H9 (cell line): ENCODE results near the gene STK11. TPM values are rescaled to one million over a fixed set of nuclear protein-coding genes. Genes with fewer than 3 reads are reported as not detected.

Source experiments
- DNase-seq: peaks from one replicate; pipeline ENCODE4 v3.0.0-alpha.2; 2017
- H2AFZ ChIP-seq: one replicate; pipeline ENCODE4 v1.6.1; 2013; ENCODE audit warnings: mild to moderate bottlenecking, low read length, control low read depth, moderate library complexity
- H2AK5ac ChIP-seq: 2 replicates; pipeline ENCODE4 v1.6.1; 2013; ENCODE audit warnings: low read length, control low read depth, mixed read lengths; ENCODE audit not compliant: insufficient read length
- H2BK120ac ChIP-seq: one replicate; pipeline ENCODE4 v1.6.1; 2013; ENCODE audit warnings: low read depth, mild to moderate bottlenecking, low read length, control low read depth, inconsistent platforms; ENCODE audit not compliant: poor library complexity, severe bottlenecking
- H2BK12ac ChIP-seq: 2 replicates; pipeline ENCODE4 v1.6.1; 2013; ENCODE audit warnings: low read length, control low read depth, mixed read lengths, low read depth; ENCODE audit not compliant: insufficient read length
- H2BK15ac ChIP-seq: 2 replicates; pipeline ENCODE4 v1.6.1; 2013; ENCODE audit warnings: low read depth, low read length, control low read depth
- H2BK20ac ChIP-seq: one replicate; pipeline ENCODE4 v1.6.1; 2013; ENCODE audit warnings: low read depth, mild to moderate bottlenecking, low read length, control low read depth, inconsistent platforms; ENCODE audit not compliant: poor library complexity, severe bottlenecking
- H2BK5ac ChIP-seq: 2 replicates; pipeline ENCODE4 v1.6.1; 2013; ENCODE audit warnings: low read length, control low read depth, mixed read lengths; ENCODE audit not compliant: insufficient read length
- H3K14ac ChIP-seq: 2 replicates; pipeline ENCODE4 v1.6.1; 2013; ENCODE audit warnings: low read length, control low read depth; ENCODE audit not compliant: insufficient read depth
- H3K18ac ChIP-seq: 2 replicates; pipeline ENCODE4 v1.6.1; 2013; ENCODE audit warnings: low read depth, mild to moderate bottlenecking, mixed read lengths, low read length, control low read depth; ENCODE audit not compliant: insufficient read length
- H3K23ac ChIP-seq: 2 replicates; pipeline ENCODE4 v1.6.1; 2013; ENCODE audit warnings: low read length, control low read depth, mixed read lengths, low read depth; ENCODE audit not compliant: insufficient read length
- H3K23me2 ChIP-seq: 2 replicates; pipeline ENCODE4 v1.6.1; 2013; ENCODE audit warnings: low read depth, mild to moderate bottlenecking, mixed read lengths, low read length, control low read depth; ENCODE audit not compliant: insufficient read length, poor library complexity, severe bottlenecking
- H3K27ac ChIP-seq: 2 replicates; pipeline ENCODE4 v1.5.1; 2013; ENCODE audit warnings: low read length, control low read depth, mixed read lengths, low read depth; ENCODE audit not compliant: insufficient read length
- H3K27me3 ChIP-seq: 2 replicates; pipeline ENCODE4 v1.6.1; 2013; ENCODE audit warnings: low read length, control low read depth, inconsistent platforms; ENCODE audit not compliant: insufficient read depth
- H3K4ac ChIP-seq: 2 replicates; pipeline ENCODE4 v1.6.1; 2013; ENCODE audit warnings: low read depth, mild to moderate bottlenecking, control low read depth, inconsistent platforms, low read length, moderate library complexity
- H3K4me1 ChIP-seq: 2 replicates; pipeline ENCODE4 v1.6.1; 2013; ENCODE audit warnings: low read length, control low read depth, inconsistent platforms; ENCODE audit not compliant: insufficient read depth
- H3K4me2 ChIP-seq: 2 replicates; pipeline ENCODE4 v1.6.1; 2013; ENCODE audit warnings: low read length, control low read depth, mixed read lengths; ENCODE audit not compliant: insufficient read length, insufficient read depth
- H3K56ac ChIP-seq: 2 replicates; pipeline ENCODE4 v1.6.1; 2013; ENCODE audit warnings: low read depth, mild to moderate bottlenecking, mixed read lengths, low read length, control low read depth; ENCODE audit not compliant: insufficient read length
- H3K79me1 ChIP-seq: 2 replicates; pipeline ENCODE4 v1.6.1; 2013; ENCODE audit warnings: low read depth, mild to moderate bottlenecking, moderate library complexity, low read length, control low read depth, inconsistent platforms; ENCODE audit not compliant: insufficient read depth, poor library complexity, severe bottlenecking
- H3K79me2 ChIP-seq: 2 replicates; pipeline ENCODE4 v1.6.1; 2013; ENCODE audit warnings: low read length, control low read depth, inconsistent platforms; ENCODE audit not compliant: insufficient read depth
- H3K9ac ChIP-seq: 2 replicates; pipeline ENCODE4 v1.6.1; 2013; ENCODE audit warnings: low read length, control low read depth, mixed read lengths; ENCODE audit not compliant: insufficient read length; ENCODE audit errors: extremely low read depth
- H3K9me3 ChIP-seq: one replicate; pipeline ENCODE4 v1.6.1; 2013; ENCODE audit warnings: low read depth, low read length, inconsistent platforms; ENCODE audit not compliant: control insufficient read depth
- H3T11ph ChIP-seq: one replicate; pipeline ENCODE4 v1.6.1; 2013; ENCODE audit warnings: mild to moderate bottlenecking, low read length, control low read depth, inconsistent platforms
- H4K20me1 ChIP-seq: one replicate; pipeline ENCODE4 v1.6.1; 2013; ENCODE audit not compliant: control insufficient read depth, insufficient read length, insufficient read depth
- H4K5ac ChIP-seq: 2 replicates; pipeline ENCODE4 v1.6.1; 2013; ENCODE audit warnings: low read depth, mild to moderate bottlenecking, mixed read lengths, low read length, control low read depth; ENCODE audit not compliant: insufficient read length
- H4K8ac ChIP-seq: replicated peaks from 2 replicates; pipeline ENCODE4 v1.6.1; 2013; ENCODE audit warnings: low read length, control low read depth, mixed read lengths, low read depth; ENCODE audit not compliant: insufficient read length
- H4K91ac ChIP-seq: 2 replicates; pipeline ENCODE4 v1.6.1; 2013; ENCODE audit warnings: low read depth, mild to moderate bottlenecking, moderate library complexity, mixed read lengths, low read length, control low read depth; ENCODE audit not compliant: insufficient read length
- H3K27ac Mint-ChIP-seq, 3 experiments: 2 replicates in 2 of 3; 3 replicates in 1 of 3; pipeline ENCODE4 v1.8.0; 2020 to 2021; ENCODE audit warnings: mixed read lengths in 3 of 3, mild to moderate bottlenecking in 1 of 3, moderate library complexity in 1 of 3
- H3K27me3 Mint-ChIP-seq: 2 replicates; pipeline ENCODE4 v1.8.0; 2021; ENCODE audit warnings: low read depth, mild to moderate bottlenecking, moderate library complexity, mixed read lengths
- H3K36me3 Mint-ChIP-seq, 3 experiments: 2 replicates in 2 of 3; 3 replicates in 1 of 3; pipeline ENCODE4 v1.8.0; 2020 to 2021; ENCODE audit warnings: low read depth in 3 of 3, mixed read lengths in 3 of 3; ENCODE audit not compliant: insufficient read depth in 1 of 3
- H3K4me1 Mint-ChIP-seq, 2 experiments: 2 replicates each; pipeline ENCODE4 v1.8.0; 2020; ENCODE audit warnings: mixed read lengths in 2 of 2
- H3K4me3 Mint-ChIP-seq, 2 experiments: 2 replicates in 1 of 2; 3 replicates in 1 of 2; pipeline ENCODE4 v1.8.0; 2020 to 2021; ENCODE audit warnings: mild to moderate bottlenecking in 2 of 2, mixed read lengths in 2 of 2, moderate library complexity in 1 of 2
- H3K9me3 Mint-ChIP-seq, 2 experiments: 2 replicates in 1 of 2; 3 replicates in 1 of 2; pipeline ENCODE4 v1.8.0; 2020; ENCODE audit warnings: mild to moderate bottlenecking in 2 of 2, mixed read lengths in 2 of 2, moderate library complexity in 1 of 2
- WGBS: extraction: QIAGEN DNeasy Blood & Tissue Kit; methylation state at CpG from one replicate; pipeline ENCODE4 v1.1.7; 2013; ENCODE audit warnings: missing lambda C conversion rate, low lambda C conversion rate, mixed read lengths; ENCODE audit not compliant: insufficient read length; ENCODE audit errors: extremely low coverage; 5-methylcytosine and 5-hydroxymethylcytosine counted together
- total RNA-seq: library from RNA; stranded (reverse); gene quantifications from 2 replicates; pipeline ENCODE4 v1.2.1, GENCODE V29; 2021
- TF ChIP-seq, protein P1 (sequence below): fragments of 200-600 bp; sonication (generic); conservative IDR thresholded peaks from 3 replicates; pipeline ENCODE4 v1.8.0; 2021; ENCODE audit warnings: antibody characterized with exemption, mild to moderate bottlenecking

Gene STK11
- total RNA-seq, 1 experiment from 2014 or later, result 74.3 TPM

DNA sequence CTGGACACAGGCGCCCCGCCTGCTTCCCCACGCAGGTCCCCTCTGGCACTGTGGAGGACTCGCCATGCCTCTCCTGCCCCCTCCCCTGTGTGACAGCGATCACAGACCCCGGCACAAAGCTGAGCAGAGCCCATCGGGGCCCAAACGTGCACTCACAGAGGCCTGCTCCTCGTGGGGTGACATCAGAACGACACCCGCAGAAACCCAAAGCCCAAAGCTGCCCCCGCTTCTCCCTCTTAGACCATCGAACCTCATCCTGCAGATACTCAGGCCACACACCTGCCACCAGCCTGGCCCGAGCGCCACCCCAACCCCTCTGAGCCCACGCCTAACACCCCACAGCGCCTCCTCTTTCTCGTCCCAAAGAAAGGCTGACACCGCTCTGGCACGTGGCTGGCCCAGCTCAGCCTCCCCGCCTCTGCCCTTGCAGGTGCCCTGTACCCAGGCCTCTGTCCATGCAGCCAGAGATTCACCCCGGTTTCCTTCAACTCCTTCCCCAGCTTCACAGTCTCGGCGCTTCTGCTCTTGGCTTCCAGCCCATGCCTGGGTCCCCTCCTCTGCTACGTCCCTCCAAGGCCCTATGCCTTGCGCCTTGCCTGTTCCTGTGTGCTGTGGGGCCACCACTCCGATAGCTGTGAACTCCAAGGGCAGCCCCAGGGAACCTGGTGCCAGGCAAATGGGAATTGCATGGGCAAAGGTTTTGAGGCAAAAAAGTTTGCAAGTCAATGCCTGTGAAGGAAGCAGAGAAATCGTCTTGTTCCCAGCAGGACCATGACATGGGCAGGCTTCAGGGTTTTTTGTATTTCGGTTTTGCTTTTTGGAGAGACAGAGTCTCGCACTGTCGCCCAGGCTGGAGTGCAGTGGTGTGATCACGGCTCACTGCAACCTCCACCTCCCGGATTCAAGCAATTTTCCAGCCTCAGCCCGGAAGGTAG lies 33.1 kb downstream of the STK11 start:
- Histone ChIP-seq H3K4me1 (no peaks in the 10 kb centered on the region), H2AFZ (no peak overlapping the region), H3K27me3 (no peaks in the 10 kb centered on the region), H3K9me3 (no peaks in the 10 kb centered on the region), H2BK12ac (no peak overlapping the region), H3K4ac (no peak overlapping the region), H3T11ph (no peak overlapping the region), H3K23ac (no peak overlapping the region), H4K20me1 (no peaks in the 10 kb centered on the region), H3K4me2 (peak overlapping the region; percentile 8), H3K56ac (no peak overlapping the region), H2BK5ac (no peak overlapping the region), H3K9ac (no peak overlapping the region), H4K8ac (no peak overlapping the region), H3K23me2 (peaks cover 11% of the 10 kb centered on the region), H3K14ac (no peak overlapping the region), H3K79me2 (no peaks in the 10 kb centered on the region; the same call in 1 of the 2 replicates), H3K79me1 (no peaks in the 10 kb centered on the region), H4K91ac (no peak overlapping the region), H2BK20ac (no peak overlapping the region), H4K5ac (no peak overlapping the region), H2BK120ac (no peak overlapping the region), H3K18ac (no peak overlapping the region), H3K27ac (no peak overlapping the region), H2BK15ac (no peak overlapping the region), H2AK5ac (no peak overlapping the region)
- Mint-ChIP-seq H3K36me3 (peaks cover 0 to 15% (median 7%) of the 10 kb centered on the region in 3 experiments; a peak in 4 of 7 replicates), H3K4me3 (peak overlapping the region; percentile 76 to 87), H3K4me1 (peaks cover 13 to 19% of the 10 kb centered on the region in 2 experiments), H3K27ac (peak overlapping the region; percentile 52 to 90 (median 82); a peak in 5 of 7 replicates), H3K27me3 (peaks cover 1% of the 10 kb centered on the region), H3K9me3 (no peaks in the 10 kb centered on the region; a peak in 1 of 5 replicates)
- no CpG with 5 or more reads among the region's 34 CpGs for WGBS
- TF ChIP-seq, protein P1, sequence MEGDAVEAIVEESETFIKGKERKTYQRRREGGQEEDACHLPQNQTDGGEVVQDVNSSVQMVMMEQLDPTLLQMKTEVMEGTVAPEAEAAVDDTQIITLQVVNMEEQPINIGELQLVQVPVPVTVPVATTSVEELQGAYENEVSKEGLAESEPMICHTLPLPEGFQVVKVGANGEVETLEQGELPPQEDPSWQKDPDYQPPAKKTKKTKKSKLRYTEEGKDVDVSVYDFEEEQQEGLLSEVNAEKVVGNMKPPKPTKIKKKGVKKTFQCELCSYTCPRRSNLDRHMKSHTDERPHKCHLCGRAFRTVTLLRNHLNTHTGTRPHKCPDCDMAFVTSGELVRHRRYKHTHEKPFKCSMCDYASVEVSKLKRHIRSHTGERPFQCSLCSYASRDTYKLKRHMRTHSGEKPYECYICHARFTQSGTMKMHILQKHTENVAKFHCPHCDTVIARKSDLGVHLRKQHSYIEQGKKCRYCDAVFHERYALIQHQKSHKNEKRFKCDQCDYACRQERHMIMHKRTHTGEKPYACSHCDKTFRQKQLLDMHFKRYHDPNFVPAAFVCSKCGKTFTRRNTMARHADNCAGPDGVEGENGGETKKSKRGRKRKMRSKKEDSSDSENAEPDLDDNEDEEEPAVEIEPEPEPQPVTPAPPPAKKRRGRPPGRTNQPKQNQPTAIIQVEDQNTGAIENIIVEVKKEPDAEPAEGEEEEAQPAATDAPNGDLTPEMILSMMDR, result no peak
- no peak for DNase-seq
